WI38 (cell line): ENCODE data around the gene GCLM.
A peak's percentile ranks its signal among the peaks of the same experiment; 100 is the strongest.
"Not testable (repeated sequence)": the region's sequence is repeated elsewhere in the genome, so short reads cannot be mapped to it uniquely, and the experiment has no call there.

Experiments used
- H3K4me3 ChIP-seq: 2 replicates; pipeline ENCODE4 v1.5.1; 2011; ENCODE audit warnings: low read depth, mild to moderate bottlenecking, control low read depth, low read length
- CTCF ChIP-seq: IDR thresholded peaks from 2 replicates; pipeline ENCODE4 v1.5.1; 2012; ENCODE audit warnings: low read depth, mild to moderate bottlenecking, control low read depth, low read length

The GCLM gene

DNA sequence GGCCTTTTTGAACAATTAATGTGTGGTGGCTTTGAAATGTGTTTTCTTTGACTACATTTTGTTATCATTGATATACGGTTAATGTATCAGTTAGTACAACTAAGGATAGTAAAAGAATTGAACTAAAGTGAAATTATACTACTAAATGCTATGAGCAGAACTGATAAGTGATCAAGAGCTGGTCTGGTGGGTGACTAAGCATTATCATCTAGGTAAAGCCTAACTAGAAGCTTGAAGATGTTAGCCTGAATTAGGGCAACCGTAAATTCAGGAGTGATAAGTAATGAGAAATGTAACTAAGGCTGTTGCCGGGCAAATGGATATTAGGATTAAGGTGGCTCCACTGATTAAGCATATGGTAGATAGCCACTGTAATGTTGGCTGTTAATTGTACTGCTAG, 16.0 kb upstream of the GCLM start:
- no peak for TF ChIP-seq CTCF

DNA sequence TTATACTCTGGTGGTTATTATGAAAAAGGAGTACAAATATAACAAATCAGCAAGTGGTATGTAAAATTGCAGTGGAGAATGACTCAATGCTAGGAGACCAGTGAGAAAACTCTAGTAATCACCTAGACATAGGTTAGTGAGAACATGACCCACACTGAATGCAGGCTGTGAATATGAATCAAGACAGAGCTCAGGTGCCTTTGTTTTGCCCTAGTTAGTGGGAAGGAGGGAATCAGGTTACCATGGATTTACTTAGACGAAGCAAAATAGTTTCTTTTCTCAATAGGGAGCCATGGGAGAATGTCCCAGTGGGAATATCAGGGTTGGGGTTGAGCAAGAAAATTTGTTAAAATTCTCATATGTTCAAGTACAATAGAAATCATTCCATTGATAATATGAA, 10.6 kb upstream of the GCLM start:
- no peak overlapping the region for H3K4me3 ChIP-seq
- no peak for TF ChIP-seq CTCF

More for the DNA sequence above, 16.0 kb upstream of the GCLM start:
- no peak overlapping the region for H3K4me3 ChIP-seq

DNA sequence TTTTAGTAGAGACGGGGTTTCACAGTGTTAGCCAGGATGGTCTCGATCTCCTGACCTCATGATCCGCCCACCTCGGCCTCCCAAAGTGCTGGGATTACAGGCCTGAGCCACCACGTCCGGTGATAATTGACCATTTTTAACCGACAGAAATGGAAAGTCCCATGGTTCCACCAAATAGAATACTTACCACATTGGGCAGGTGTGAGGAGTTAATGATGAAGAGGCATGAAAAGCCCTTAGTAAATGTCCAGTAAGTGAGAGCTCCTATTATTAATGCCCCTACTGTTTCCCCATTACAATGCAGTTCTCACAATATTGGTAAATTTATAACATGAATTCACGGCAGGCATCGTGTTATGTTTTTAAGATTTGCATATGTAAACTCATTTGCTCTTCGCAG, 8.1 kb upstream of the GCLM start:
- H3K4me3 ChIP-seq, result no peak overlapping the region
- no peak for TF ChIP-seq CTCF

- not testable (repeated sequence) for H3K4me3 ChIP-seq
Measured at GRCh38 chr1:93910880-93911279, 1.6 kb upstream of the GCLM start.

DNA sequence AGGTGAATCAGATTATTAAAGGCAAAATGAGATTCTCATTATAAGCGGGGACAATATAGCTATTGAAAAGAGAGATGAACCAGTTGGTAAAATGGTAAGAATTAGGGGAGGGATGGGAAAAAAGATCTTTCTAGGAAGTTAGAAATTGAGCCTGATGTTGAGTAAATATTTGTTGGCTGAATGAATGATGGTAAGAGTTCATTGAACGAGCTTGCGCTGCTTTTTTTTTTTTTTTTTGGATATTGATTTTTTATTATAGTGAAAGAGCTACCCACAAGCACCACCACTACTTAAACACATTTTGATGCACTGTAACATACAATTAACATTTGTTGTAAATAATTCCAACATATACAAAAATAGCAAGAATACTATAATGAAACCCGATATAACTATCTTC, 1.1 kb upstream of the GCLM start:
- H3K4me3 ChIP-seq, result no peak overlapping the region
- TF ChIP-seq CTCF, result no peak

- H3K4me3 ChIP-seq, result peak overlapping the region; percentile 97
- no peak for TF ChIP-seq CTCF
Measured at GRCh38 chr1:93908394-93909145, 660 bp downstream of the GCLM start.

DNA sequence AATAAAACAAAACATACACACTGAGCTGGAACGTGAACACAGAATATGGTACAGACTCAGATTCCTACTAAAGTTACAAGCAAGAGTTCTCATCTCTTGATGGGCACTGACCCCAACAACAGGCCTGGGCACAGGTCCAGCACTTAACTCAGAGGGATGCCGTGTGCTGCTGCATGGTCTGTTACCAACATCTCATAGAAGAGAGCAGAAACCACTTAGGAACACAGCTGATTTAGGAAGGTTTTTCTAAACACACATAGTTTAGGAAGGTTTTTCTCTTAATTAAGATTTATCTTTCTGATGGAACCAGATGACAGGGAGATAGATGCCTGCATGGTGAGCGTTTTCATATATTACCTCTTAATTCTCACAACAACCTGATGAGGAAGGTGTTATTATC, 1.5 kb downstream of the GCLM start:
- H3K4me3 ChIP-seq, result peak overlapping the region; percentile 97
- TF ChIP-seq CTCF, result no peak

GRCh38 chr1:93906480-93906879, 2.8 kb downstream of the GCLM start:
- no peak for TF ChIP-seq CTCF
- no peak overlapping the region; the same call in 1 of the 2 replicates for H3K4me3 ChIP-seq
